Stimulated activated CD4-positive, alpha-beta T cell treated with anti-CD3 and anti-CD28 coated beads, Interleukin-4, amount 100 ng/mL, for 1 hour (primary cell): Measurements from ENCODE around the gene MTMR1.
A peak's percentile ranks its signal among the peaks of the same experiment; 100 is the strongest.

ENCODE experiments used
- DNase-seq: peaks from one replicate; pipeline ENCODE4 v3.0.0-alpha.2; 2020

MTMR1 gene

GRCh38 chrX:150692831-150693724 lies at the start of gene MTMR1:
MTMR1 (plus strand) TSS chrX:150693396; CDS start chrX:150693531, 135 bp downstream.
- peak; percentile 62 for DNase-seq

GRCh38 chrX:150643958-150644357 lies 49.2 kb upstream of the MTMR1 start:
- no peak for DNase-seq

- no peak for DNase-seq
These were observed 48.8 kb upstream of the MTMR1 start for GRCh38 chrX:150644422-150644821.

GRCh38 chrX:150647331-150647730 lies 45.9 kb upstream of the MTMR1 start:
- DNase-seq = no peak

- DNase-seq = no peak
These were observed 44.8 kb upstream of the MTMR1 start for GRCh38 chrX:150648296-150648940.

GRCh38 chrX:150649096-150649870 lies 43.9 kb upstream of the MTMR1 start:
- no peak for DNase-seq

- no peak for DNase-seq
These were observed 41.3 kb upstream of the MTMR1 start for GRCh38 chrX:150651906-150652305.

GRCh38 chrX:150655788-150656187 lies 37.4 kb upstream of the MTMR1 start:
- DNase-seq = no peak

- no peak for DNase-seq
These were observed 30.1 kb upstream of the MTMR1 start for GRCh38 chrX:150663073-150663472.

- no peak for DNase-seq
These were observed 28.9 kb upstream of the MTMR1 start for GRCh38 chrX:150664290-150664689.

GRCh38 chrX:150676221-150676620 lies 17.0 kb upstream of the MTMR1 start:
- no peak for DNase-seq

GRCh38 chrX:150680974-150681373 lies 12.2 kb upstream of the MTMR1 start:
- DNase-seq = no peak

- DNase-seq = no peak
These were observed 10.1 kb upstream of the MTMR1 start for GRCh38 chrX:150683112-150683511.

GRCh38 chrX:150683536-150684146 lies 9.6 kb upstream of the MTMR1 start:
- DNase-seq = no peak

GRCh38 chrX:150688911-150689451 lies 4.2 kb upstream of the MTMR1 start:
- DNase-seq = no peak

GRCh38 chrX:150690126-150690525 lies 3.1 kb upstream of the MTMR1 start:
- no peak for DNase-seq

GRCh38 chrX:150692296-150692695 lies 900 bp upstream of the MTMR1 start:
- DNase-seq = no peak

GRCh38 chrX:150693725-150694574 lies 754 bp downstream of the MTMR1 start:
- peak; percentile 55 for DNase-seq

- peak; percentile 14 for DNase-seq
These were observed 1.7 kb downstream of the MTMR1 start for GRCh38 chrX:150694738-150695410.

GRCh38 chrX:150696331-150696730 lies 3.1 kb downstream of the MTMR1 start:
- DNase-seq = no peak

- no peak for DNase-seq
These were observed 3.7 kb downstream of the MTMR1 start for GRCh38 chrX:150696866-150697265.
